Breast epithelium (tissue), 4 donors: ENCODE data around the gene ISG15. TPM values are rescaled to one million over a fixed set of nuclear protein-coding genes. Genes with fewer than 3 reads are reported as not detected.
A peak's percentile ranks its signal among the peaks of the same experiment; 100 is the strongest.

Source experiments
- DNase-seq, 2 donors: peaks; one replicate each; pipeline ENCODE4 v3.0.0-alpha.2; 2019; ENCODE audit warnings: low spot score in 2 of 2
- H3K27ac ChIP-seq, 2 donors: fragments of 200-600 bp; sonication (generic) in 1 of 2; one replicate each; pipeline ENCODE4 v1.5.1; 2016 to 2019; ENCODE audit warnings: mild to moderate bottlenecking in 1 of 2
- H3K27me3 ChIP-seq, 2 donors: fragments of 200-600 bp; sonication (generic) in 1 of 2; one replicate each; pipeline versions ENCODE4 v1.5.1 to v1.6.0; 2017 to 2019; ENCODE audit warnings: control low read depth in 1 of 2, mild to moderate bottlenecking in 1 of 2
- H3K36me3 ChIP-seq: fragments of 200-600 bp; one replicate; pipeline ENCODE4 v1.5.1; 2019
- H3K4me1 ChIP-seq, 2 donors: fragments of 200-600 bp; sonication (generic); one replicate each; pipeline ENCODE4 v1.5.1; 2016 to 2019; ENCODE audit warnings: control low read depth in 1 of 2
- H3K4me3 ChIP-seq, 3 donors: fragments of 200-600 bp; sonication (generic); 1 replicate in 2 of 3; 2 replicates in 1 of 3; pipeline ENCODE4 v1.5.1; 2016 to 2019; ENCODE audit warnings: mild to moderate bottlenecking in 3 of 3, moderate library complexity in 2 of 3
- H3K9me3 ChIP-seq, 2 donors: fragments of 200-600 bp; sonication (generic) in 1 of 2; one replicate each; pipeline ENCODE4 v1.5.1; 2016 to 2019; ENCODE audit warnings: control low read depth in 1 of 2
- POLR2A ChIP-seq: fragments of 450-650 bp; IDR thresholded peaks from one replicate; pipeline ENCODE4 v1.6.1; 2016; ENCODE audit warnings: antibody characterized with exemption, mild to moderate bottlenecking, moderate library complexity
- POLR2AphosphoS5 ChIP-seq, 3 donors: sonication (generic); formaldehyde crosslinking; IDR thresholded peaks; one replicate each; pipeline ENCODE4 v1.6.1; 2017; ENCODE audit warnings: antibody characterized with exemption in 3 of 3
- intact Hi-C: fragments of 100-400 bp; cut with DNase I; formaldehyde crosslinking; loops from one replicate; pipeline ENCODE4 v1.15.1; 2023; ENCODE audit warnings: low total_unique reads
- total RNA-seq, 3 donors: library from RNA; depleted of rRNA; stranded (reverse); fragments of >200 nt; gene quantifications; one replicate each; pipeline ENCODE4 v1.1.0, GENCODE V29; 2016
- TF ChIP-seq, protein P1 (sequence below), 3 donors: fragments of 450-650 bp; IDR thresholded peaks; one replicate each; pipeline ENCODE4 v1.5.1; 2016 to 2017; ENCODE audit warnings: antibody characterized with exemption in 3 of 3, mild to moderate bottlenecking in 3 of 3, moderate library complexity in 3 of 3

Gene ISG15
- total RNA-seq, 3 donors from 2014 or later, result 15.5 to 31.5 (median 18.0) TPM

GRCh38 chr1:1000357-1001056 is 12.8 kb upstream of the ISG15 start:
- H3K27ac ChIP-seq, result peak overlapping the region; percentile 96 to 98
- no peaks in the 10 kb centered on the region for H3K36me3 ChIP-seq
- peaks cover 6 to 21% of the 10 kb centered on the region in 2 donors for H3K4me1 ChIP-seq
- DNase-seq, result peak; percentile 75 to 85
- peak; percentile 85 to 95 (median 87) for TF ChIP-seq POLR2AphosphoS5 (IDR thresholded peaks at IDR 0.05)
- no peak for TF ChIP-seq POLR2A
- TF ChIP-seq, protein P1, sequence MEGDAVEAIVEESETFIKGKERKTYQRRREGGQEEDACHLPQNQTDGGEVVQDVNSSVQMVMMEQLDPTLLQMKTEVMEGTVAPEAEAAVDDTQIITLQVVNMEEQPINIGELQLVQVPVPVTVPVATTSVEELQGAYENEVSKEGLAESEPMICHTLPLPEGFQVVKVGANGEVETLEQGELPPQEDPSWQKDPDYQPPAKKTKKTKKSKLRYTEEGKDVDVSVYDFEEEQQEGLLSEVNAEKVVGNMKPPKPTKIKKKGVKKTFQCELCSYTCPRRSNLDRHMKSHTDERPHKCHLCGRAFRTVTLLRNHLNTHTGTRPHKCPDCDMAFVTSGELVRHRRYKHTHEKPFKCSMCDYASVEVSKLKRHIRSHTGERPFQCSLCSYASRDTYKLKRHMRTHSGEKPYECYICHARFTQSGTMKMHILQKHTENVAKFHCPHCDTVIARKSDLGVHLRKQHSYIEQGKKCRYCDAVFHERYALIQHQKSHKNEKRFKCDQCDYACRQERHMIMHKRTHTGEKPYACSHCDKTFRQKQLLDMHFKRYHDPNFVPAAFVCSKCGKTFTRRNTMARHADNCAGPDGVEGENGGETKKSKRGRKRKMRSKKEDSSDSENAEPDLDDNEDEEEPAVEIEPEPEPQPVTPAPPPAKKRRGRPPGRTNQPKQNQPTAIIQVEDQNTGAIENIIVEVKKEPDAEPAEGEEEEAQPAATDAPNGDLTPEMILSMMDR (IDR thresholded peaks at IDR 0.05), result peak in 1 of 3 donors; percentile 14
- peaks cover 0 to 8% of the 10 kb centered on the region in 2 donors for H3K27me3 ChIP-seq
- no peaks in the 10 kb centered on the region for H3K9me3 ChIP-seq
- intact Hi-C loops, result loop anchor here (1.0 to 5.0 kb wide), 3 partner anchors 63 to 1192 kb away; partner anchors contain the start of gene FAAP20
- H3K4me3 ChIP-seq, result peak overlapping the region; percentile 48 to 89 (median 71)

DNA sequence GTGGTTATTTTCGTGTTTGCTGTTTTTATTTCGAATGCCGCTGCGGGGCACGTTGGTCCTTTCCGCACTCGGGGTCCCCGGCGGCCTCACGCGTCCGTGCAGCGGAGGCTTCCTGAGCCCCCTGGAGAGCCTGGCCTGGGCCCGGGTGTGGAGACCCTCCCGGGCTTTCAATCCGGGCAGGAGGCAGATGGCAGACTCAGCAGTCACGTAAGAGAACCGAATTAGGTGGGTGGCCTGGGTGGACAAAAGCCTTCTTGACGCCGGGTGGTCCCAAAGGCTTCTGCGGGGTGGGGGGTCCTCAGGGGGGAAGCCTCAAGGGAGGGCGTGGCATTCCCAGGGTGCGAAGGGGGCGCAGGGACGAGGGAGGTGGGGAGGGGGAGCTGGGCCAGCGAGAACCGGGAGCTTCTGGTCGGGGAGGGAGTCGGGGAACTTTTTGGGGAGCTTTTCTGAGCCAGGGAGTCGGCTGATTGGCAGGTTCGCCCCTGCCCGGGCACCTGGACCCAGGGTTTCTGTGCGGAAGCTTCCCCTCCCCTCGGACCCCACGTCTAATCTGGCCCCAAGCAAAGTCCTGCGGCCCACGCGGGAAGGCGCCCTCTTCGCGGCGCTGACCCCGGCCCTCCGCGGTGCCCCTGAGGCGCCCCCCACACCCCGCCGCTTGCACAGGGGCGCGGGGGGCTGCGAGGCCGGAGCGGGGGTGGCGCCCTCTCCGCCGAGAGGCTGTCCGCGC is 12.1 kb upstream of the ISG15 start:
- Histone ChIP-seq H3K9me3 (no peaks in the 10 kb centered on the region), H3K27ac (peak overlapping the region; percentile 96 to 98), H3K4me3 (peak overlapping the region; percentile 48 to 89 (median 71)), H3K4me1 (peaks cover 6 to 21% of the 10 kb centered on the region in 2 donors), H3K27me3 (peaks cover 0 to 8% of the 10 kb centered on the region in 2 donors), H3K36me3 (no peaks in the 10 kb centered on the region)
- TF ChIP-seq, protein P1 (IDR thresholded peaks at IDR 0.05), result peak in 1 of 3 donors; percentile 4
- no peak for TF ChIP-seq POLR2AphosphoS5 (IDR thresholded peaks at IDR 0.05)
- DNase-seq, result no peak
- intact Hi-C loops, result loop anchor here (2.0 to 5.0 kb wide), 2 partner anchors 430 to 1191 kb away; partner anchors contain the start of gene FAAP20

- Histone ChIP-seq H3K36me3 (no peaks in the 10 kb centered on the region), H3K4me3 (no peak overlapping the region), H3K27me3 (peaks cover 0 to 4% of the 10 kb centered on the region in 2 donors), H3K27ac (no peak overlapping the region), H3K9me3 (no peaks in the 10 kb centered on the region), H3K4me1 (peaks cover 6 to 21% of the 10 kb centered on the region in 2 donors)
- DNase-seq, result no peak
- intact Hi-C loops, result loop anchor here (5.0 kb wide), 1 partner anchor 1188 kb away; the partner anchor contains the start of gene FAAP20
- TF ChIP-seq, protein P1 (IDR thresholded peaks at IDR 0.05), result no peak
- TF ChIP-seq POLR2AphosphoS5 (IDR thresholded peaks at IDR 0.05) (no peak), POLR2A (no peak)
Observed at GRCh38 chr1:1003618-1004419, 9.5 kb upstream of the ISG15 start.

DNA sequence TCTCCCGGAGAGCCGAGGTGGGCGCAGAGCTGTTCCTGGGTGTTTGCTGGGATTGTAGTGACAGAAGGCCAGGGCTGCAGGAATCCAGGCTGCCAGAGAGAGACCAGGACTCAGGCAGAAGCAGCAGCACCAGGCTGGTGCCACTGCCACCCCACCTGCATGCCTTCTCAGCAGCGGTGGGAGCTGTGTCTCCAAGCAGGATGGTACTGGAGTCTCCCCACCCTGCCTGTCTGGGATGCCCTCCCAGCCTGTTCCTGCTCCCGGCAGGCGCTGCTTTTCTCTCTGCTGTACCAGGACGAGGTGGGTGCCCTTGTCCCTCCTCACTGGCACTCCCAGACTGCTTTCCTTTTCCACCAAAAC is 8.9 kb upstream of the ISG15 start:
- no peak overlapping the region for H3K27ac ChIP-seq
- H3K4me3 ChIP-seq, result no peak overlapping the region
- TF ChIP-seq POLR2A (no peak), POLR2AphosphoS5 (IDR thresholded peaks at IDR 0.05) (no peak)
- TF ChIP-seq, protein P1 (IDR thresholded peaks at IDR 0.05), result no peak
- intact Hi-C loops, result loop anchor here (5.0 kb wide), 1 partner anchor 1188 kb away; the partner anchor contains the start of gene FAAP20
- no peak for DNase-seq
- H3K4me1 ChIP-seq, result peaks cover 1 to 21% of the 10 kb centered on the region in 2 donors
- no peaks in the 10 kb centered on the region for H3K9me3 ChIP-seq
- peaks cover 0 to 4% of the 10 kb centered on the region in 2 donors for H3K27me3 ChIP-seq
- H3K36me3 ChIP-seq, result no peaks in the 10 kb centered on the region
